Neural progenitor cell (in vitro differentiated cells): Measurements from ENCODE around the gene PROK1. TPM values are rescaled to one million over a fixed set of nuclear protein-coding genes. Genes with fewer than 3 reads are reported as not detected.
A peak's percentile ranks its signal among the peaks of the same experiment; 100 is the strongest.

ENCODE experiments used
- DNase-seq: peaks from one replicate; pipeline ENCODE4 v3.0.0-alpha.2; 2016; ENCODE audit warnings: low spot score
- H2AFZ ChIP-seq: fragments of 200-600 bp; sonication (generic); replicated peaks from 2 replicates; pipeline ENCODE4 v1.6.1; 2016; ENCODE audit warnings: antibody characterized with exemption
- H3F3A ChIP-seq: fragments of 200-600 bp; sonication (generic); 2 replicates; pipeline ENCODE4 v1.6.1; 2016; ENCODE audit warnings: antibody characterized with exemption, low read depth
- H3K27ac ChIP-seq: fragments of 200-600 bp; sonication (generic); 2 replicates; pipeline ENCODE4 v1.5.1; 2016; ENCODE audit warnings: mild to moderate bottlenecking
- H3K27me3 ChIP-seq: fragments of 200-600 bp; sonication (generic); 2 replicates; pipeline ENCODE4 v1.6.1; 2016; ENCODE audit warnings: mild to moderate bottlenecking, moderate library complexity
- H3K36me3 ChIP-seq: fragments of 200-600 bp; sonication (generic); 2 replicates; pipeline ENCODE4 v1.5.1; 2016
- H3K4me1 ChIP-seq: fragments of 200-600 bp; sonication (generic); 2 replicates; pipeline ENCODE4 v1.6.1; 2016; ENCODE audit warnings: mixed run types
- H3K4me2 ChIP-seq: fragments of 200-600 bp; sonication (generic); 2 replicates; pipeline ENCODE4 v1.6.1; 2016
- H3K4me3 ChIP-seq: fragments of 200-600 bp; sonication (generic); 2 replicates; pipeline ENCODE4 v1.5.1; 2016
- H3K79me2 ChIP-seq: fragments of 200-600 bp; sonication (generic); 2 replicates; pipeline ENCODE4 v1.6.1; 2016; ENCODE audit warnings: low read depth
- H3K9ac ChIP-seq: fragments of 200-600 bp; sonication (generic); 2 replicates; pipeline ENCODE4 v1.6.1; 2016
- H3K9me3 ChIP-seq: fragments of 200-600 bp; sonication (generic); 2 replicates; pipeline ENCODE4 v1.5.1; 2016; ENCODE audit warnings: low read depth
- H4K20me1 ChIP-seq: fragments of 200-600 bp; sonication (generic); 2 replicates; pipeline ENCODE4 v1.6.1; 2016; ENCODE audit warnings: low read depth
- H3K27ac Mint-ChIP-seq: 3 replicates; pipeline ENCODE4 v1.8.0; 2021; ENCODE audit warnings: mixed read lengths
- H3K27me3 Mint-ChIP-seq: 2 replicates; pipeline ENCODE4 v1.8.0; 2022; ENCODE audit warnings: low read depth, mild to moderate bottlenecking, inconsistent platforms, moderate library complexity, mixed read lengths; ENCODE audit not compliant: insufficient read depth
- H3K36me3 Mint-ChIP-seq: 3 replicates; pipeline ENCODE4 v1.8.0; 2021; ENCODE audit warnings: mixed read lengths
- H3K4me1 Mint-ChIP-seq: 3 replicates; pipeline ENCODE4 v1.8.0; 2021; ENCODE audit warnings: mixed read lengths
- H3K4me3 Mint-ChIP-seq: 3 replicates; pipeline ENCODE4 v1.8.0; 2021; ENCODE audit warnings: mild to moderate bottlenecking, moderate library complexity, mixed read lengths
- H3K9me3 Mint-ChIP-seq: 3 replicates; pipeline ENCODE4 v1.8.0; 2020; ENCODE audit warnings: mixed read lengths
- EZH2 ChIP-seq: fragments of 200-600 bp; sonication (generic); IDR thresholded peaks from 2 replicates; pipeline ENCODE4 v1.6.1; 2017; ENCODE audit warnings: antibody characterized with exemption, mild to moderate bottlenecking, moderate library complexity
- EZH2phosphoT487 ChIP-seq: fragments of 200-600 bp; sonication (generic); IDR thresholded peaks from 2 replicates; pipeline ENCODE4 v1.6.1; 2017; ENCODE audit warnings: antibody characterized with exemption
- total RNA-seq: library from RNA; depleted of rRNA; stranded (reverse); fragments of >200 nt; gene quantifications from 2 replicates; pipeline ENCODE4 v1.2.3, GENCODE V29; 2015; ENCODE audit warnings: low replicate concordance
- TF ChIP-seq, protein P1 (sequence below): fragments of 200-600 bp; sonication (generic); IDR thresholded peaks from 2 replicates; pipeline ENCODE4 v1.5.1; 2017; ENCODE audit warnings: antibody characterized with exemption, mild to moderate bottlenecking

Gene PROK1
- total RNA-seq, 1 donor from 2014 or later, result not detected

DNA sequence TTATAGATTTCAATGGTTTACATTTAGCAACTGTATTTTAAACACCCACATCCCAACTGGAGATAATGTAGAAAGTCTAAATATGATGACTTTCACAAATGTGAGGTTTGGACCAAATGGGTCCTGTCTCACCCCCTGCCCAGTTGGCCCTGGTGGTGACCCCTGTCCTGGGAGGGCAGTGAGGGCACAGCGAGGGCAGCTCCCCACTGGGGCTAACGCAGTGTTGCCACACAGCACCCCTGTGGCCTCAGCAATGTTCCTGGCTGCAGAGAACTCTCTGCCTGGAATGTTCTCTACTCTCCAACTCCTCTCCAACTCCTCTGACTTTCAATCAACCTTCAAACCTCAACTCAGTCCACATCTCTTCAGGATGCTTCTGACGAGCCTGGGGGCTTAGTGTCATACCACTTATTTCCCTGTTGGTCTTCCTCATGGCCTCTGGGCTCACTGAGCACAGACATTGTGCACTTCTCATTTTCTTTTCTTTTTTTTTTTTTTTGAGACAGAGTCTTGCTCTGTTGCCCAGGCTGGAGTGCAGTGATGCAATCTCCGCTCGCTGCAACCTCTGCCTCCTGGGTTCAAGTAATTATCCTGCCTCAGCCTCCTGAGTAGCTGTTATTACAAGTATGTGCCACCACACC, 42.2 kb downstream of the PROK1 start:
- H3K4me3 Mint-ChIP-seq, result no peak overlapping the region
- H3K9ac ChIP-seq, result no peak overlapping the region
- H2AFZ ChIP-seq, result no peak overlapping the region
- TF ChIP-seq, protein P1, sequence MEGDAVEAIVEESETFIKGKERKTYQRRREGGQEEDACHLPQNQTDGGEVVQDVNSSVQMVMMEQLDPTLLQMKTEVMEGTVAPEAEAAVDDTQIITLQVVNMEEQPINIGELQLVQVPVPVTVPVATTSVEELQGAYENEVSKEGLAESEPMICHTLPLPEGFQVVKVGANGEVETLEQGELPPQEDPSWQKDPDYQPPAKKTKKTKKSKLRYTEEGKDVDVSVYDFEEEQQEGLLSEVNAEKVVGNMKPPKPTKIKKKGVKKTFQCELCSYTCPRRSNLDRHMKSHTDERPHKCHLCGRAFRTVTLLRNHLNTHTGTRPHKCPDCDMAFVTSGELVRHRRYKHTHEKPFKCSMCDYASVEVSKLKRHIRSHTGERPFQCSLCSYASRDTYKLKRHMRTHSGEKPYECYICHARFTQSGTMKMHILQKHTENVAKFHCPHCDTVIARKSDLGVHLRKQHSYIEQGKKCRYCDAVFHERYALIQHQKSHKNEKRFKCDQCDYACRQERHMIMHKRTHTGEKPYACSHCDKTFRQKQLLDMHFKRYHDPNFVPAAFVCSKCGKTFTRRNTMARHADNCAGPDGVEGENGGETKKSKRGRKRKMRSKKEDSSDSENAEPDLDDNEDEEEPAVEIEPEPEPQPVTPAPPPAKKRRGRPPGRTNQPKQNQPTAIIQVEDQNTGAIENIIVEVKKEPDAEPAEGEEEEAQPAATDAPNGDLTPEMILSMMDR, result no peak
- TF ChIP-seq EZH2phosphoT487 (no peak), EZH2 (no peak)
- H4K20me1 ChIP-seq, result no peaks in the 10 kb centered on the region
- no peak overlapping the region for H3K4me3 ChIP-seq
- peaks cover 6% of the 10 kb centered on the region for H3K27me3 Mint-ChIP-seq
- no peak for DNase-seq
- no peaks in the 10 kb centered on the region for H3K9me3 ChIP-seq
- H3K9me3 Mint-ChIP-seq, result no peaks in the 10 kb centered on the region
- no peaks in the 10 kb centered on the region for H3K36me3 Mint-ChIP-seq
- H3K4me2 ChIP-seq, result no peak overlapping the region
- no peak overlapping the region for H3K27ac Mint-ChIP-seq
- H3K79me2 ChIP-seq, result no peaks in the 10 kb centered on the region
- no peaks in the 10 kb centered on the region for H3K27me3 ChIP-seq
- peaks cover 6% of the 10 kb centered on the region for H3K4me1 ChIP-seq
- no peak overlapping the region for H3K27ac ChIP-seq
- H3K36me3 ChIP-seq, result no peaks in the 10 kb centered on the region
- H3K4me1 Mint-ChIP-seq, result peaks cover 26% of the 10 kb centered on the region
- H3F3A ChIP-seq, result no peaks in the 10 kb centered on the region

- Histone ChIP-seq H3K4me1 (peaks cover 6% of the 10 kb centered on the region), H3K9me3 (no peaks in the 10 kb centered on the region), H3K9ac (no peak overlapping the region), H3K4me2 (no peak overlapping the region), H3K27ac (no peak overlapping the region), H3K4me3 (no peak overlapping the region), H3K36me3 (no peaks in the 10 kb centered on the region), H3K79me2 (no peaks in the 10 kb centered on the region), H3K27me3 (no peaks in the 10 kb centered on the region), H3F3A (no peaks in the 10 kb centered on the region), H4K20me1 (no peaks in the 10 kb centered on the region), H2AFZ (peak overlapping the region; percentile 72)
- DNase-seq, result no peak
- no peaks in the 10 kb centered on the region for H3K9me3 Mint-ChIP-seq
- peak overlapping the region; percentile 3 for H3K4me3 Mint-ChIP-seq
- TF ChIP-seq EZH2phosphoT487, result no peak
- TF ChIP-seq, protein P1, result no peak
- no peak for TF ChIP-seq EZH2
- no peak overlapping the region for H3K27ac Mint-ChIP-seq
- H3K27me3 Mint-ChIP-seq, result peaks cover 6% of the 10 kb centered on the region
- no peaks in the 10 kb centered on the region for H3K36me3 Mint-ChIP-seq
- H3K4me1 Mint-ChIP-seq, result peaks cover 26% of the 10 kb centered on the region
Measured at GRCh38 chr1:110494036-110494435, 43.1 kb downstream of the PROK1 start.

DNA sequence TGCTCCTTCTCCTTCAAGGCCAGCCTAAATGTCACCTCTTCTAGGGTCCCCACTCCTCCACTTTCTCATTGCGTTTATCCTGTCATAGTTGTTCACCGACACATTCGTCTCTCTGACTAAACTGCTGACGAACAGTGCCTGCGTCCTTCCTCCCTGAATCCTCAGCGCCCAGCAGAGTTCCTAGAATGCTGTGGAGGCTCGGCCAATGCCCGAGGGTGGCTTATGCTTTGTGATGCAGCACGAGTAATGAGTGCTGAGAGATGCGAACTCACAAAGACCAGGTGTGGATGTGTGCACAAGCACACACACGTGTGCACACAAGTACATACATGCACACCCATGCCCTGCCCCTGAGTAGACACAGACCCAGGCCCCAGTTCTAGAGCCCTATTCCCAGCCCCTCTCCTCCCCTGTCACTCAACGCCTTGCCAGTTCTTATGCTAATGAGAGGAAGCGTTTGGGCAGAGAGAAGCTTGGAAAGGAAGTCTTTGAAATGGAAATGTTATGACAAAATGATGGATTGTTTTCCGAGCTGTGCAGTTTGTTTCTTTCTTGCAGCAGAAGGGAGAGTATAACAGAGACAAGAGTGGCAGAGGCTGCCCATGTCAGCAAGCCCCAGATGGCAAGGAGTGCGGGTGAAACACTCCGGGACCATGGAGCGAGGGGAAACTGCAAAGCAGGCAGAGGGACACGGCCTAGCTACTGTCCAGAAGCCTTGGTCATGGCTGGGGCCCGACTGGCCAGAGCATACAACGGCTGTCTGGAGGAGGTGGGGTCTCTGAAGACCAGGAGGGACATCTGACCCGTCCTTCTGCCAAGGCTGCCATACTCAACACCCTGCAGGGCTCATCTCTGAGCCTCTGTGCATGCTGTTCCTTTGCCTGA, 43.8 kb downstream of the PROK1 start:
- Histone ChIP-seq H2AFZ (peak overlapping the region; percentile 72), H4K20me1 (no peaks in the 10 kb centered on the region), H3K4me1 (peaks cover 6% of the 10 kb centered on the region), H3K36me3 (no peaks in the 10 kb centered on the region), H3F3A (no peaks in the 10 kb centered on the region), H3K79me2 (no peaks in the 10 kb centered on the region), H3K4me2 (peak overlapping the region; percentile 10), H3K4me3 (no peak overlapping the region), H3K9ac (no peak overlapping the region), H3K27ac (no peak overlapping the region), H3K27me3 (no peaks in the 10 kb centered on the region), H3K9me3 (no peaks in the 10 kb centered on the region)
- H3K27me3 Mint-ChIP-seq, result peaks cover 6% of the 10 kb centered on the region
- no peaks in the 10 kb centered on the region for H3K36me3 Mint-ChIP-seq
- no peaks in the 10 kb centered on the region for H3K9me3 Mint-ChIP-seq
- peak; percentile 25 for DNase-seq
- H3K4me3 Mint-ChIP-seq, result peak overlapping the region; percentile 3
- peaks cover 26% of the 10 kb centered on the region for H3K4me1 Mint-ChIP-seq
- H3K27ac Mint-ChIP-seq, result peak overlapping the region; percentile 44
- TF ChIP-seq, protein P1, result no peak
- TF ChIP-seq EZH2, result no peak
- TF ChIP-seq EZH2phosphoT487, result no peak
